H1 (cell line): Measurements from ENCODE around the gene DCAF17. TPM values are rescaled to one million over a fixed set of nuclear protein-coding genes. Genes with fewer than 3 reads are reported as not detected.

Experiments used
- CBX5 ChIP-seq: fragments of 300-800, 300-1000 bp; sonication (generic); IDR thresholded peaks from 2 replicates; pipeline ENCODE4 v1.7.1; 2016; ENCODE audit warnings: antibody characterized with exemption, low read length, low read depth
- JUN ChIP-seq: IDR thresholded peaks from 2 replicates; pipeline ENCODE4 v1.6.1; 2011; ENCODE audit warnings: low read depth, mild to moderate bottlenecking, improper control_type of control experiment, low read length
- YY1 ChIP-seq: IDR thresholded peaks from 2 replicates; pipeline ENCODE4 v1.6.1; 2011; ENCODE audit warnings: low read depth, mild to moderate bottlenecking, low read length
- polyA plus RNA-seq, 7 experiments: library from polyadenylated mRNA; depleted of rRNA in 3 of 7; stranded (reverse) in 5 of 7; unstranded in 2 of 7; fragments of >200 nt in 5 of 7; fragments of 200-250 nt in 2 of 7; gene quantifications; 1 replicate in 5 of 7; 2 replicates in 1 of 7; 4 replicates in 1 of 7; pipeline versions ENCODE4 v1.2.1 to v1.2.3, GENCODE V29; 2011 to 2013; ENCODE audit warnings: missing spikeins in 2 of 7, mixed read lengths in 2 of 7
- total RNA-seq: library from RNA; stranded (reverse); fragmentation: NEBNext Ultra II Directional; extraction: Animal tissue kit (Norgen Biotek cat#: 25700); gene quantifications from 2 replicates; pipeline ENCODE4 v1.2.1, GENCODE V29; 2021
- TF ChIP-seq, protein P1 (sequence below): fragments of 300-600 bp; sonication (generic); IDR thresholded peaks from 2 replicates; pipeline ENCODE4 v1.7.1; 2012; ENCODE audit warnings: low read length, moderate library complexity, mild to moderate bottlenecking, inconsistent platforms; ENCODE audit not compliant: insufficient replicate concordance

Gene DCAF17
- total and polyA plus RNA-seq, 2 of the 8 experiments (the other 6 are each of a cell fraction or from before 2014, with no cell fraction given): 10.7 to 30.0 TPM

GRCh38 chr2:171516793-171517192 lies 82.8 kb downstream of the DCAF17 start (continued):
- TF ChIP-seq, protein P1, sequence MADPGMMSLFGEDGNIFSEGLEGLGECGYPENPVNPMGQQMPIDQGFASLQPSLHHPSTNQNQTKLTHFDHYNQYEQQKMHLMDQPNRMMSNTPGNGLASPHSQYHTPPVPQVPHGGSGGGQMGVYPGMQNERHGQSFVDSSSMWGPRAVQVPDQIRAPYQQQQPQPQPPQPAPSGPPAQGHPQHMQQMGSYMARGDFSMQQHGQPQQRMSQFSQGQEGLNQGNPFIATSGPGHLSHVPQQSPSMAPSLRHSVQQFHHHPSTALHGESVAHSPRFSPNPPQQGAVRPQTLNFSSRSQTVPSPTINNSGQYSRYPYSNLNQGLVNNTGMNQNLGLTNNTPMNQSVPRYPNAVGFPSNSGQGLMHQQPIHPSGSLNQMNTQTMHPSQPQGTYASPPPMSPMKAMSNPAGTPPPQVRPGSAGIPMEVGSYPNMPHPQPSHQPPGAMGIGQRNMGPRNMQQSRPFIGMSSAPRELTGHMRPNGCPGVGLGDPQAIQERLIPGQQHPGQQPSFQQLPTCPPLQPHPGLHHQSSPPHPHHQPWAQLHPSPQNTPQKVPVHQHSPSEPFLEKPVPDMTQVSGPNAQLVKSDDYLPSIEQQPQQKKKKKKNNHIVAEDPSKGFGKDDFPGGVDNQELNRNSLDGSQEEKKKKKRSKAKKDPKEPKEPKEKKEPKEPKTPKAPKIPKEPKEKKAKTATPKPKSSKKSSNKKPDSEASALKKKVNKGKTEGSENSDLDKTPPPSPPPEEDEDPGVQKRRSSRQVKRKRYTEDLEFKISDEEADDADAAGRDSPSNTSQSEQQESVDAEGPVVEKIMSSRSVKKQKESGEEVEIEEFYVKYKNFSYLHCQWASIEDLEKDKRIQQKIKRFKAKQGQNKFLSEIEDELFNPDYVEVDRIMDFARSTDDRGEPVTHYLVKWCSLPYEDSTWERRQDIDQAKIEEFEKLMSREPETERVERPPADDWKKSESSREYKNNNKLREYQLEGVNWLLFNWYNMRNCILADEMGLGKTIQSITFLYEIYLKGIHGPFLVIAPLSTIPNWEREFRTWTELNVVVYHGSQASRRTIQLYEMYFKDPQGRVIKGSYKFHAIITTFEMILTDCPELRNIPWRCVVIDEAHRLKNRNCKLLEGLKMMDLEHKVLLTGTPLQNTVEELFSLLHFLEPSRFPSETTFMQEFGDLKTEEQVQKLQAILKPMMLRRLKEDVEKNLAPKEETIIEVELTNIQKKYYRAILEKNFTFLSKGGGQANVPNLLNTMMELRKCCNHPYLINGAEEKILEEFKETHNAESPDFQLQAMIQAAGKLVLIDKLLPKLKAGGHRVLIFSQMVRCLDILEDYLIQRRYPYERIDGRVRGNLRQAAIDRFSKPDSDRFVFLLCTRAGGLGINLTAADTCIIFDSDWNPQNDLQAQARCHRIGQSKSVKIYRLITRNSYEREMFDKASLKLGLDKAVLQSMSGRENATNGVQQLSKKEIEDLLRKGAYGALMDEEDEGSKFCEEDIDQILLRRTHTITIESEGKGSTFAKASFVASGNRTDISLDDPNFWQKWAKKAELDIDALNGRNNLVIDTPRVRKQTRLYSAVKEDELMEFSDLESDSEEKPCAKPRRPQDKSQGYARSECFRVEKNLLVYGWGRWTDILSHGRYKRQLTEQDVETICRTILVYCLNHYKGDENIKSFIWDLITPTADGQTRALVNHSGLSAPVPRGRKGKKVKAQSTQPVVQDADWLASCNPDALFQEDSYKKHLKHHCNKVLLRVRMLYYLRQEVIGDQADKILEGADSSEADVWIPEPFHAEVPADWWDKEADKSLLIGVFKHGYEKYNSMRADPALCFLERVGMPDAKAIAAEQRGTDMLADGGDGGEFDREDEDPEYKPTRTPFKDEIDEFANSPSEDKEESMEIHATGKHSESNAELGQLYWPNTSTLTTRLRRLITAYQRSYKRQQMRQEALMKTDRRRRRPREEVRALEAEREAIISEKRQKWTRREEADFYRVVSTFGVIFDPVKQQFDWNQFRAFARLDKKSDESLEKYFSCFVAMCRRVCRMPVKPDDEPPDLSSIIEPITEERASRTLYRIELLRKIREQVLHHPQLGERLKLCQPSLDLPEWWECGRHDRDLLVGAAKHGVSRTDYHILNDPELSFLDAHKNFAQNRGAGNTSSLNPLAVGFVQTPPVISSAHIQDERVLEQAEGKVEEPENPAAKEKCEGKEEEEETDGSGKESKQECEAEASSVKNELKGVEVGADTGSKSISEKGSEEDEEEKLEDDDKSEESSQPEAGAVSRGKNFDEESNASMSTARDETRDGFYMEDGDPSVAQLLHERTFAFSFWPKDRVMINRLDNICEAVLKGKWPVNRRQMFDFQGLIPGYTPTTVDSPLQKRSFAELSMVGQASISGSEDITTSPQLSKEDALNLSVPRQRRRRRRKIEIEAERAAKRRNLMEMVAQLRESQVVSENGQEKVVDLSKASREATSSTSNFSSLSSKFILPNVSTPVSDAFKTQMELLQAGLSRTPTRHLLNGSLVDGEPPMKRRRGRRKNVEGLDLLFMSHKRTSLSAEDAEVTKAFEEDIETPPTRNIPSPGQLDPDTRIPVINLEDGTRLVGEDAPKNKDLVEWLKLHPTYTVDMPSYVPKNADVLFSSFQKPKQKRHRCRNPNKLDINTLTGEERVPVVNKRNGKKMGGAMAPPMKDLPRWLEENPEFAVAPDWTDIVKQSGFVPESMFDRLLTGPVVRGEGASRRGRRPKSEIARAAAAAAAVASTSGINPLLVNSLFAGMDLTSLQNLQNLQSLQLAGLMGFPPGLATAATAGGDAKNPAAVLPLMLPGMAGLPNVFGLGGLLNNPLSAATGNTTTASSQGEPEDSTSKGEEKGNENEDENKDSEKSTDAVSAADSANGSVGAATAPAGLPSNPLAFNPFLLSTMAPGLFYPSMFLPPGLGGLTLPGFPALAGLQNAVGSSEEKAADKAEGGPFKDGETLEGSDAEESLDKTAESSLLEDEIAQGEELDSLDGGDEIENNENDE: no peak
- TF ChIP-seq YY1 (no peak), JUN (no peak), CBX5 (no peak)
